Loucy (cell line): ENCODE results near the gene IL12A.

Experiments used
- H2AFZ ChIP-seq: fragments of 200-600 bp; sonication (generic); 2 replicates; pipeline ENCODE4 v1.6.0; 2016; ENCODE audit warnings: antibody characterized with exemption, mild to moderate bottlenecking, low read length, moderate library complexity
- H3F3A ChIP-seq: fragments of 200-600 bp; 2 replicates; pipeline ENCODE4 v1.6.0; 2016; ENCODE audit warnings: antibody characterized with exemption, low read depth, mild to moderate bottlenecking
- H3K27me3 ChIP-seq: fragments of 200-600 bp; sonication (generic); 2 replicates; pipeline ENCODE4 v1.6.1; 2014; ENCODE audit warnings: low read length, mild to moderate bottlenecking; ENCODE audit not compliant: insufficient read depth, poor library complexity, severe bottlenecking
- H3K36me3 ChIP-seq: fragments of 200-600 bp; sonication (generic); 2 replicates; pipeline ENCODE4 v1.6.1; 2016; ENCODE audit warnings: low read length; ENCODE audit not compliant: insufficient read depth
- H3K4me1 ChIP-seq: fragments of 200-600 bp; sonication (generic); 2 replicates; pipeline ENCODE4 v1.5.1; 2014; ENCODE audit warnings: low read length, mild to moderate bottlenecking; ENCODE audit not compliant: insufficient read depth, poor library complexity, severe bottlenecking
- H3K4me2 ChIP-seq: fragments of 200-600 bp; sonication (generic); 2 replicates; pipeline ENCODE4 v1.6.0; 2014; ENCODE audit warnings: antibody characterized with exemption, low read length, low read depth, mild to moderate bottlenecking; ENCODE audit not compliant: poor library complexity, severe bottlenecking
- H3K4me3 ChIP-seq: fragments of 200-600 bp; sonication (generic); 2 replicates; pipeline ENCODE4 v1.5.1; 2014; ENCODE audit warnings: low read length, mild to moderate bottlenecking, mixed read lengths; ENCODE audit not compliant: poor library complexity, severe bottlenecking
- H3K79me2 ChIP-seq: fragments of 200-600 bp; sonication (generic); 2 replicates; pipeline ENCODE4 v1.6.1; 2014; ENCODE audit warnings: low read length; ENCODE audit not compliant: insufficient read depth
- H3K9ac ChIP-seq: fragments of 200-600 bp; sonication (generic); 2 replicates; pipeline ENCODE4 v1.6.0; 2014; ENCODE audit warnings: mild to moderate bottlenecking, low read depth, low read length, moderate library complexity; ENCODE audit not compliant: poor library complexity, severe bottlenecking
- H3K9me2 ChIP-seq: fragments of 200-600 bp; sonication (generic); replicated peaks from 2 replicates; pipeline ENCODE4 v1.6.1; 2016; ENCODE audit warnings: low read depth, low read length, mixed read lengths
- H3K9me3 ChIP-seq: fragments of 200-600 bp; sonication (generic); 2 replicates; pipeline ENCODE4 v1.6.1; 2014; ENCODE audit warnings: mild to moderate bottlenecking, antibody characterized with exemption, low read length, low read depth; ENCODE audit not compliant: insufficient read depth
- H4K20me1 ChIP-seq: fragments of 200-600 bp; sonication (generic); 2 replicates; pipeline ENCODE4 v1.6.0; 2014; ENCODE audit warnings: antibody characterized with exemption, low read length, mild to moderate bottlenecking; ENCODE audit not compliant: insufficient read depth, poor library complexity, severe bottlenecking
- EZH2phosphoT487 ChIP-seq: fragments of 200-600 bp; IDR thresholded peaks from 2 replicates; pipeline ENCODE4 v1.6.1; 2018; ENCODE audit warnings: antibody characterized with exemption, mild to moderate bottlenecking, moderate library complexity, borderline replicate concordance
- TF ChIP-seq, protein P1 (sequence below): fragments of 200-600 bp; sonication (generic); conservative IDR thresholded peaks from 2 replicates; pipeline ENCODE4 v1.5.1; 2014; ENCODE audit warnings: mild to moderate bottlenecking, antibody characterized with exemption, low read length

IL12A gene

DNA sequence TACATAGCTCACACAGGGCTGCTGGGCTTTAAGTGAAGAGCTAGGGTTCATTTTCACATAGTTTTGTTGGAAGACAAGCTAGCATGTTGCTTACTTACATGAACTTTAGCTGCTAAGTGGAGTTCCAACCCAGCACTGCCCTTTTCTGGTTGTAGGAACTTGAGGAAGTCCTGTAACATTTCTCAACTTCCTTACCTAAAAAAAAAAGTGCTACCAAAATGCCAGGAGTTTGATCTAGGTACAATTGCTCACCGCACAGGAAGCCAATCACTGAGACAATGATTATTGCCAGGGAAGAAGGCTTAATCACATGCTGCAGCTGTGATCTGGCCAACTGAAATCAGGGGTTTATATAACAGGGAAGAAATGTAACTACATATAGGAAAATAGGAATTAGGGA is 52.8 kb downstream of the IL12A start:
- Histone ChIP-seq H3F3A (no peaks in the 10 kb centered on the region), H3K9me3 (peaks cover 15% of the 10 kb centered on the region; the same call in 1 of the 2 replicates)
- no peak for TF ChIP-seq EZH2phosphoT487
- TF ChIP-seq, protein P1, sequence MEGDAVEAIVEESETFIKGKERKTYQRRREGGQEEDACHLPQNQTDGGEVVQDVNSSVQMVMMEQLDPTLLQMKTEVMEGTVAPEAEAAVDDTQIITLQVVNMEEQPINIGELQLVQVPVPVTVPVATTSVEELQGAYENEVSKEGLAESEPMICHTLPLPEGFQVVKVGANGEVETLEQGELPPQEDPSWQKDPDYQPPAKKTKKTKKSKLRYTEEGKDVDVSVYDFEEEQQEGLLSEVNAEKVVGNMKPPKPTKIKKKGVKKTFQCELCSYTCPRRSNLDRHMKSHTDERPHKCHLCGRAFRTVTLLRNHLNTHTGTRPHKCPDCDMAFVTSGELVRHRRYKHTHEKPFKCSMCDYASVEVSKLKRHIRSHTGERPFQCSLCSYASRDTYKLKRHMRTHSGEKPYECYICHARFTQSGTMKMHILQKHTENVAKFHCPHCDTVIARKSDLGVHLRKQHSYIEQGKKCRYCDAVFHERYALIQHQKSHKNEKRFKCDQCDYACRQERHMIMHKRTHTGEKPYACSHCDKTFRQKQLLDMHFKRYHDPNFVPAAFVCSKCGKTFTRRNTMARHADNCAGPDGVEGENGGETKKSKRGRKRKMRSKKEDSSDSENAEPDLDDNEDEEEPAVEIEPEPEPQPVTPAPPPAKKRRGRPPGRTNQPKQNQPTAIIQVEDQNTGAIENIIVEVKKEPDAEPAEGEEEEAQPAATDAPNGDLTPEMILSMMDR = no peak

DNA sequence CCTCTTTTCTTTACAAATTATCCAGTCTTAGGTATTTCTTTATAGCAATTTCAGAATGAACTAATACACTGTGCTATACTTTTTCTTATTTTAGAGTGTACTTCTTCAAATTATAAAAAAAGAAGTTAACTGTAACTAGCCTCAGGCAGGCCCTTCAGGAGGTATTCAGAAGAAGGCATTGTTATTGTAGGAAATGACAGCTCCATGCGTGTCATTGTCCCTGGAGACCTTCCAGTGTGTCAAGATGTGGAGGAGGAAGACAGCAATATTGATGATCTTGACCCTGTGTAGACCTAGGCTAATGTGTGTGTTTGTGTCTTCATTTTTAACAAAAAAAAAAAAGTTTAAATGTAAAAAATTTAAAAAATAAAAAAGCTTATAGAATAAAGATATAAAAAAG is 55.5 kb downstream of the IL12A start:
- no peaks in the 10 kb centered on the region for H4K20me1 ChIP-seq

More for the DNA sequence above, 52.8 kb downstream of the IL12A start:
- H3K79me2 ChIP-seq = no peaks in the 10 kb centered on the region
- H3K4me2 ChIP-seq = no peak overlapping the region
- H3K9ac ChIP-seq = no peak overlapping the region
- H3K9me2 ChIP-seq = no peaks in the 10 kb centered on the region
- no peaks in the 10 kb centered on the region for H3K4me1 ChIP-seq
- no peaks in the 10 kb centered on the region for H4K20me1 ChIP-seq
- no peaks in the 10 kb centered on the region for H3K27me3 ChIP-seq
- H3K36me3 ChIP-seq = no peaks in the 10 kb centered on the region
- H3K4me3 ChIP-seq = no peak overlapping the region
- no peak overlapping the region for H2AFZ ChIP-seq

More for the DNA sequence above, 55.5 kb downstream of the IL12A start:
- no peaks in the 10 kb centered on the region for H3K79me2 ChIP-seq
- no peak overlapping the region for H3K9ac ChIP-seq
- H3F3A ChIP-seq = no peaks in the 10 kb centered on the region
- H3K9me3 ChIP-seq = peaks cover 15% of the 10 kb centered on the region; the same call in 1 of the 2 replicates
- H3K4me2 ChIP-seq = no peak overlapping the region
- H3K27me3 ChIP-seq = no peaks in the 10 kb centered on the region
- H3K4me3 ChIP-seq = no peak overlapping the region
- H3K4me1 ChIP-seq = no peaks in the 10 kb centered on the region
- H3K9me2 ChIP-seq = no peaks in the 10 kb centered on the region
- TF ChIP-seq, protein P1 = no peak
- no peak for TF ChIP-seq EZH2phosphoT487
- no peaks in the 10 kb centered on the region for H3K36me3 ChIP-seq
- no peak overlapping the region for H2AFZ ChIP-seq
